ENCODE results near the gene MYH11.
"Not testable (repeated sequence)": the region's sequence is repeated elsewhere in the genome, so short reads cannot be mapped to it uniquely, and the experiment has no call there.

The MYH11 gene

GRCh38 chr16:15836965-15837611 is 19.7 kb downstream of the MYH11 start:
- DNase-seq = no peak

- DNase-seq = no peak
Measured at GRCh38 chr16:15836074-15836473, 20.8 kb downstream of the MYH11 start.

- no peak for DNase-seq
Measured at GRCh38 chr16:15835136-15835878, 21.5 kb downstream of the MYH11 start.

GRCh38 chr16:15834502-15834901 is 22.3 kb downstream of the MYH11 start:
- no peak for DNase-seq

GRCh38 chr16:15833541-15833940 is 23.3 kb downstream of the MYH11 start:
- DNase-seq = no peak

- no peak for DNase-seq
Measured at GRCh38 chr16:15832241-15832640, 24.6 kb downstream of the MYH11 start.

- DNase-seq = no peak
Measured at GRCh38 chr16:15830832-15831451, 25.9 kb downstream of the MYH11 start.

- DNase-seq = no peak
Measured at GRCh38 chr16:15829460-15829859, 27.4 kb downstream of the MYH11 start.

- DNase-seq = no peak
Measured at GRCh38 chr16:15827709-15828343, 29.0 kb downstream of the MYH11 start.

- DNase-seq = no peak
Measured at GRCh38 chr16:15827299-15827698, 29.5 kb downstream of the MYH11 start.

- no peak for DNase-seq
Measured at GRCh38 chr16:15825750-15826305, 31.0 kb downstream of the MYH11 start.

GRCh38 chr16:15822957-15823356 is 33.9 kb downstream of the MYH11 start:
- DNase-seq = no peak

GRCh38 chr16:15820837-15821236 is 36.0 kb downstream of the MYH11 start:
- DNase-seq = no peak

GRCh38 chr16:15819046-15819445 is 37.8 kb downstream of the MYH11 start:
- no peak for DNase-seq

- no peak for DNase-seq
Measured at GRCh38 chr16:15817446-15817845, 39.4 kb downstream of the MYH11 start.

GRCh38 chr16:15816228-15816627 is 40.6 kb downstream of the MYH11 start:
- no peak for DNase-seq

GRCh38 chr16:15812401-15812750 is 44.5 kb downstream of the MYH11 start:
- not testable (repeated sequence) for DNase-seq

GRCh38 chr16:15811481-15812400 is 45.1 kb downstream of the MYH11 start:
- no peak for DNase-seq

- no peak for DNase-seq
Measured at GRCh38 chr16:15810949-15811348, 45.9 kb downstream of the MYH11 start.

- DNase-seq = no peak
Measured at GRCh38 chr16:15810411-15810810, 46.4 kb downstream of the MYH11 start.

- DNase-seq = not testable (repeated sequence)
Measured at GRCh38 chr16:15809297-15809696, 47.5 kb downstream of the MYH11 start.

- no peak for DNase-seq
Measured at GRCh38 chr16:15808071-15808470, 48.8 kb downstream of the MYH11 start.

All from NCI-H345 (cell line).